Measurements from ENCODE around the gene FBN2. TPM values are rescaled to one million over a fixed set of nuclear protein-coding genes. Genes with fewer than 3 reads are reported as not detected.

FBN2 gene
- total and polyA plus RNA-seq, 5 donors = 0.51 to 1.7 (median 1.3) TPM

GRCh38 chr5:128355961-128356360 is 182.1 kb downstream of the FBN2 start:
- H3K27ac ChIP-seq (ENCODE audit: low read length) = no peak overlapping the region
- H3K4me3 ChIP-seq (ENCODE audit: low read length) = no peak overlapping the region
- intact Hi-C loops (cut with DNase I) = no loop called here
- no peak for DNase-seq
- H3K27me3 ChIP-seq (ENCODE audit: control insufficient read depth, insufficient read depth) = no peaks in the 10 kb centered on the region
- no peaks in the 10 kb centered on the region for H3K4me1 ChIP-seq (ENCODE audit: control insufficient read depth, insufficient read depth, low read length)
- 90% methylated on average over 3 of the region's 3 CpGs for WGBS
- no peak for ATAC-seq
- H3K9me3 ChIP-seq (ENCODE audit: control insufficient read depth, low read length) = no peaks in the 10 kb centered on the region

GRCh38 chr5:128353441-128354107 is 184.5 kb downstream of the FBN2 start:
- Histone ChIP-seq H3K9me3 (ENCODE audit: control insufficient read depth, low read length) (no peaks in the 10 kb centered on the region), H3K4me3 (ENCODE audit: low read length) (no peak overlapping the region), H3K27ac (ENCODE audit: low read length) (no peak overlapping the region), H3K4me1 (ENCODE audit: control insufficient read depth, insufficient read depth, low read length) (no peaks in the 10 kb centered on the region), H3K27me3 (ENCODE audit: control insufficient read depth, insufficient read depth) (no peaks in the 10 kb centered on the region)
- ATAC-seq = no peak
- intact Hi-C loops (cut with DNase I) = no loop called here
- no peak for DNase-seq
- 81% methylated on average over 3 of the region's 3 CpGs for WGBS

GRCh38 chr5:128350705-128351104 is 187.3 kb downstream of the FBN2 start:
- Histone ChIP-seq H3K27ac (ENCODE audit: low read length) (no peak overlapping the region), H3K27me3 (ENCODE audit: control insufficient read depth, insufficient read depth) (no peaks in the 10 kb centered on the region), H3K4me3 (ENCODE audit: low read length) (no peak overlapping the region), H3K4me1 (ENCODE audit: control insufficient read depth, insufficient read depth, low read length) (no peaks in the 10 kb centered on the region), H3K9me3 (ENCODE audit: control insufficient read depth, low read length) (no peaks in the 10 kb centered on the region)
- intact Hi-C loops (cut with DNase I) = no loop called here
- DNase-seq (no peak), ATAC-seq (no peak)
- WGBS = 91% methylated on average over 5 of the region's 5 CpGs

GRCh38 chr5:128349044-128349858 is 188.8 kb downstream of the FBN2 start:
- ATAC-seq (no peak), DNase-seq (no peak)
- Histone ChIP-seq H3K4me3 (ENCODE audit: low read length) (no peak overlapping the region), H3K27me3 (ENCODE audit: control insufficient read depth, insufficient read depth) (no peaks in the 10 kb centered on the region), H3K27ac (ENCODE audit: low read length) (no peak overlapping the region), H3K9me3 (ENCODE audit: control insufficient read depth, low read length) (no peaks in the 10 kb centered on the region), H3K4me1 (ENCODE audit: control insufficient read depth, insufficient read depth, low read length) (no peaks in the 10 kb centered on the region)
- WGBS = 66% methylated on average over 11 of the region's 11 CpGs
- intact Hi-C loops (cut with DNase I) = no loop called here

GRCh38 chr5:128346038-128346437 is 192.0 kb downstream of the FBN2 start:
- H3K4me1 ChIP-seq (ENCODE audit: control insufficient read depth, insufficient read depth, low read length) = no peaks in the 10 kb centered on the region
- no peaks in the 10 kb centered on the region for H3K9me3 ChIP-seq (ENCODE audit: control insufficient read depth, low read length)
- ATAC-seq (peak in 1 of 2 donors; percentile 64), DNase-seq (no peak)
- H3K27me3 ChIP-seq (ENCODE audit: control insufficient read depth, insufficient read depth) = no peaks in the 10 kb centered on the region
- 46% methylated on average over 3 of the region's 3 CpGs for WGBS
- no peak overlapping the region for H3K27ac ChIP-seq (ENCODE audit: low read length)
- intact Hi-C loops (cut with DNase I) = no loop called here
- no peak overlapping the region for H3K4me3 ChIP-seq (ENCODE audit: low read length)

GRCh38 chr5:128345247-128345646 is 192.8 kb downstream of the FBN2 start:
- H3K4me3 ChIP-seq (ENCODE audit: low read length) = no peak overlapping the region
- intact Hi-C loops (cut with DNase I) = no loop called here
- no peak overlapping the region for H3K27ac ChIP-seq (ENCODE audit: low read length)
- no peaks in the 10 kb centered on the region for H3K9me3 ChIP-seq (ENCODE audit: control insufficient read depth, low read length)
- ATAC-seq (no peak), DNase-seq (peak in 1 of 3 donors; percentile 42)
- no peaks in the 10 kb centered on the region for H3K4me1 ChIP-seq (ENCODE audit: control insufficient read depth, insufficient read depth, low read length)
- H3K27me3 ChIP-seq (ENCODE audit: control insufficient read depth, insufficient read depth) = no peaks in the 10 kb centered on the region
- WGBS = 96% methylated on average over 16 of the region's 16 CpGs

GRCh38 chr5:128343168-128343567 is 194.9 kb downstream of the FBN2 start:
- ATAC-seq (no peak), DNase-seq (no peak)
- no peaks in the 10 kb centered on the region for H3K9me3 ChIP-seq (ENCODE audit: control insufficient read depth, low read length)
- no peaks in the 10 kb centered on the region for H3K4me1 ChIP-seq (ENCODE audit: control insufficient read depth, insufficient read depth, low read length)
- no peak overlapping the region for H3K4me3 ChIP-seq (ENCODE audit: low read length)
- no peak overlapping the region for H3K27ac ChIP-seq (ENCODE audit: low read length)
- H3K27me3 ChIP-seq (ENCODE audit: control insufficient read depth, insufficient read depth) = no peaks in the 10 kb centered on the region
- WGBS = 33% methylated on average over 4 of the region's 4 CpGs
- intact Hi-C loops (cut with DNase I) = no loop called here

GRCh38 chr5:128341056-128341455 is 197.0 kb downstream of the FBN2 start:
- 71% methylated on average over 3 of the region's 3 CpGs for WGBS
- Histone ChIP-seq H3K27ac (ENCODE audit: low read length) (no peak overlapping the region), H3K4me3 (ENCODE audit: low read length) (no peak overlapping the region), H3K4me1 (ENCODE audit: control insufficient read depth, insufficient read depth, low read length) (no peaks in the 10 kb centered on the region), H3K27me3 (ENCODE audit: control insufficient read depth, insufficient read depth) (no peaks in the 10 kb centered on the region), H3K9me3 (ENCODE audit: control insufficient read depth, low read length) (no peaks in the 10 kb centered on the region)
- ATAC-seq = peak; percentile 37 to 42
- intact Hi-C loops (cut with DNase I) = no loop called here
- DNase-seq = no peak

- Histone ChIP-seq H3K4me1 (ENCODE audit: control insufficient read depth, insufficient read depth, low read length) (no peaks in the 10 kb centered on the region), H3K9me3 (ENCODE audit: control insufficient read depth, low read length) (no peaks in the 10 kb centered on the region), H3K27ac (ENCODE audit: low read length) (no peak overlapping the region), H3K27me3 (ENCODE audit: control insufficient read depth, insufficient read depth) (no peaks in the 10 kb centered on the region), H3K4me3 (ENCODE audit: low read length) (no peak overlapping the region)
- no peak for DNase-seq
- intact Hi-C loops (cut with DNase I) = no loop called here
- 78% methylated on average over 2 of the region's 2 CpGs for WGBS
- ATAC-seq = no peak
Observed at GRCh38 chr5:128340648-128341047, 197.4 kb downstream of the FBN2 start.

- 91% methylated on average over 3 of the region's 3 CpGs for WGBS
- peak in 1 of 2 donors; percentile 12 for ATAC-seq
- H3K4me1 ChIP-seq (ENCODE audit: control insufficient read depth, insufficient read depth, low read length) = no peaks in the 10 kb centered on the region
- no peak overlapping the region for H3K4me3 ChIP-seq (ENCODE audit: low read length)
- intact Hi-C loops (cut with DNase I) = no loop called here
- H3K27me3 ChIP-seq (ENCODE audit: control insufficient read depth, insufficient read depth) = no peaks in the 10 kb centered on the region
- DNase-seq = no peak
- H3K27ac ChIP-seq (ENCODE audit: low read length) = no peak overlapping the region
- H3K9me3 ChIP-seq (ENCODE audit: control insufficient read depth, low read length) = no peaks in the 10 kb centered on the region
Observed at GRCh38 chr5:128339585-128339984, 198.5 kb downstream of the FBN2 start.

- Histone ChIP-seq H3K27ac (ENCODE audit: low read length) (peak overlapping the region; percentile 41), H3K9me3 (ENCODE audit: control insufficient read depth, low read length) (no peaks in the 10 kb centered on the region), H3K4me1 (ENCODE audit: control insufficient read depth, insufficient read depth, low read length) (no peaks in the 10 kb centered on the region), H3K27me3 (ENCODE audit: control insufficient read depth, insufficient read depth) (no peaks in the 10 kb centered on the region), H3K4me3 (ENCODE audit: low read length) (no peak overlapping the region)
- ATAC-seq (peak; percentile 55 to 78), DNase-seq (no peak)
- intact Hi-C loops (cut with DNase I) = no loop called here
- 66% methylated on average over 12 of the region's 12 CpGs for WGBS
Observed at GRCh38 chr5:128338649-128339048, 199.4 kb downstream of the FBN2 start.
